WERI-Rb-1 (cell line): ENCODE measurements around the gene BICC1.

Experiments
- DNase-seq: peaks from one replicate; pipeline ENCODE4 v3.0.0-alpha.2; 2020
- H3K27ac ChIP-seq: fragments of 250-450 bp; sonication (Bioruptor Pico); 2 replicates; pipeline ENCODE4 v1.5.1; 2020; ENCODE audit warnings: mild to moderate bottlenecking, moderate library complexity
- H3K27me3 ChIP-seq: fragments of 250-450 bp; sonication (Bioruptor Pico); 2 replicates; pipeline ENCODE4 v1.5.1; 2021; ENCODE audit warnings: mild to moderate bottlenecking, low read depth, moderate library complexity; ENCODE audit not compliant: insufficient read depth, severe bottlenecking
- H3K36me3 ChIP-seq: fragments of 250-450 bp; sonication (Bioruptor Pico); 2 replicates; pipeline ENCODE4 v1.5.1; 2020; ENCODE audit warnings: mild to moderate bottlenecking, moderate library complexity
- H3K4me3 ChIP-seq: 2 replicates; pipeline ENCODE4 v1.5.1; 2011; ENCODE audit warnings: low read depth, mild to moderate bottlenecking, control low read depth, low read length
- H3K9me3 ChIP-seq: fragments of 250-450 bp; sonication (Bioruptor Pico); 2 replicates; pipeline ENCODE4 v1.5.1; 2021; ENCODE audit warnings: mild to moderate bottlenecking, moderate library complexity; ENCODE audit not compliant: severe bottlenecking
- CTCF ChIP-seq: IDR thresholded peaks from 2 replicates; pipeline ENCODE4 v1.5.1; 2011; ENCODE audit warnings: low read depth, mild to moderate bottlenecking, control low read depth, inconsistent platforms, low read length

The BICC1 gene

DNA sequence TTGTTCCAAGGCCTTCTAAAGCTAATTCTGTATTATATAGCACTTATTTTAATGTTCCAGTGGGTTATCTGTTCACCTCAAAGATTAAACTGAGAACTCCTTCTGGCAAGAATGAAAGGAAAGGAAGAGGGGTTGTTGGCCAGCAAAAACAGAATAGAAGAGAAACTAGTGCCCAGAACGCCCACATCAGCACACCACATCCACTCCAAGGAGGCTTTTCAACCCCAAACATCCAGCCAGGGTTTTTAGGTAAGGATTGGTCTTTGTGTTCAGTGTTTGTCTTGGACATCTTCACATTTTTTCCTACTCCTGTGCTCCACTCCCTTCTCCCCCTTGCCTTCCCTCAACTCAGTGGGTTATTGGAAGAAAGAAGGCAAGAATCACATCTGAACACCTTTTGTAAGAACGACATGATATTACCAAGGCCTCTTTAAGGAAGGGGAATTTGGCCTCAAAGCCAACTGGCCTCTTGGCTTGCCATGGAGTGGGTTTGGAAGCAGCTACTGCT is 55.8 kb downstream of the BICC1 start:
- Histone ChIP-seq H3K9me3 (peaks cover 7% of the 10 kb centered on the region), H3K27ac (no peak overlapping the region), H3K4me3 (no peak overlapping the region), H3K27me3 (no peaks in the 10 kb centered on the region), H3K36me3 (no peaks in the 10 kb centered on the region; the same call in 1 of the 2 replicates)
- TF ChIP-seq CTCF, result no peak
- no peak for DNase-seq

GRCh38 chr10:58570307-58570723 is 57.6 kb downstream of the BICC1 start:
- Histone ChIP-seq H3K27ac (no peak overlapping the region), H3K27me3 (no peaks in the 10 kb centered on the region), H3K36me3 (no peaks in the 10 kb centered on the region; the same call in 1 of the 2 replicates), H3K4me3 (no peak overlapping the region), H3K9me3 (peaks cover 7% of the 10 kb centered on the region)
- no peak for DNase-seq
- TF ChIP-seq CTCF, result no peak

DNA sequence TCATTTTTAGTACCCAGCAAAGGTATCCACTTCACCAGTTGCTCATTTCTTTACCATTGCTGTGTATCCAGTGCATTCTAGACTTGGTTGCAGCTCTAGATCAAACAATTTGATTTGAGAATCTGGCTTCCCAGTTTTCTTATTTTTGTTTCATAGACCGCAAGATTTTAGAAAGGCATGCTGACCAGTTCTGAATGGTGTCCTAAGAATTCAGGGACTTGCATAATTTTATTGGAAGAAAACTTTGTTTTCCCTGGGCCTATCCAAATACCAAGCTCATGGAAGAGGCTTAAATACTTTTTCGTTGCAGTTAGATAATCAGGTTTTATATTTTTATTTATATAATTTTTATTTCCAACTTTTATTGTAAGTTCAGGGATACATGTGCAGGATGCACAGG is 58.3 kb downstream of the BICC1 start:
- H3K4me3 ChIP-seq, result no peak overlapping the region
- H3K27ac ChIP-seq, result no peak overlapping the region
- no peaks in the 10 kb centered on the region for H3K27me3 ChIP-seq
- H3K9me3 ChIP-seq, result peaks cover 7% of the 10 kb centered on the region
- H3K36me3 ChIP-seq, result no peaks in the 10 kb centered on the region; the same call in 1 of the 2 replicates
- TF ChIP-seq CTCF, result no peak
- no peak for DNase-seq

DNA sequence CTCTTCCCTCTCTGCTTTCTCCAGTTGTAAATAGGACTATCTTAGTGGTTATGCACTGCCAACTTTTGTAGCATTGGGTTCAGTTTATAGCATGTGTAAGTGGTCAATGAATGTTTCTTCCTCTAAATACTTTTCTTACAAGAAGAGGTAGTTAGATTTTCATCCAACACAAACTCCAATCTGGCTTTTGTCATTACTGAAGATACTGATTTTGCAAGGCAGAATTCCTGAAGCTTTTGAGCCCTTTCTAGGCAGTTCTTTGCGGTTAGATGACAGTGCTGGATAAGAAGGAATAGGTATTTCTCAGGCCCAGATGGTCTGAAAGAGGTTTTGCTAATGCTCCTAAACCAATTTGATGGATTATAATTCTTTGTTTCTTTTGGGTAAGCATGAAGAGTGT is 60.5 kb downstream of the BICC1 start:
- no peak for DNase-seq
- no peaks in the 10 kb centered on the region; the same call in 1 of the 2 replicates for H3K36me3 ChIP-seq
- peaks cover 7% of the 10 kb centered on the region for H3K9me3 ChIP-seq
- no peak overlapping the region for H3K27ac ChIP-seq
- no peak overlapping the region for H3K4me3 ChIP-seq
- TF ChIP-seq CTCF, result no peak
- no peaks in the 10 kb centered on the region for H3K27me3 ChIP-seq

DNA sequence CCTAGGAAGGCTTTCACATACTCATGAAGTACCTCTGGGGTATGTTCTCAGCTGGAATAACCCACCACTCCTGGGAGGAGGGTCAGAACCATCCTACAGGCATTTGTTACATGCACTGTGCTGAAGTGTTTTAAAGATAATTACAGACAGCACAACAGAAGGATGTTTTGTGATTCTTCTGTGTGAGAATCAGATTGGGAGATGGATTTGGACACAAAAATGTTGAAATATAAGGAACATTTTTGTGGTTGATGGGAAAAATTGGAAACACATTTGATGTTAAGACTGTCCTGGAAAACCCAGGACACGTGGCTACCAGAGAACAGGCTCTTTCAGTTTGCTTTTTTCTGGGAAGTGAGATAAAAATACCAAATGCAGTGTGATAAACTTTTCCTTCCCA is 61.4 kb downstream of the BICC1 start:
- no peak overlapping the region for H3K27ac ChIP-seq
- H3K36me3 ChIP-seq, result no peaks in the 10 kb centered on the region; the same call in 1 of the 2 replicates
- H3K4me3 ChIP-seq, result no peak overlapping the region
- no peak for TF ChIP-seq CTCF
- no peaks in the 10 kb centered on the region for H3K27me3 ChIP-seq
- no peak for DNase-seq
- H3K9me3 ChIP-seq, result peaks cover 7% of the 10 kb centered on the region

DNA sequence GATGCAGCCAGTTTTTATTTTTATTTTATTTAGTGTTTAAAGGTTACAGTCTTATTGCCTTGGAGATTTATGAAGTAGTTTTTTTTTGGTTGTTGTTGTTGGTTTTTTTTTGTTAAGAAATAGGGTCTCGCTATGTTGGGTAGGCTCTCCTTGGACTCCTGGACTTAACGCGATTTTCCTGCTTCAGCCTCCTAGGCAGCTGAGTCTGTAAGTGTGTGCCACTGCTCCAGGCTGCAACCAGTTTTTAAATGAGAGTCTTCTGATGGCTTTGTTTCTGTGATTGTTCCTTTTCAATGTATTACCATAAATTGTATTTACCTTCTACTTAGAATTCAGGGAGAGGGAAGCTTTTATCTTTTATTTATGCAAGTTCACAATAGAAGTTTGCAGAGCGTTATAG is 62.8 kb downstream of the BICC1 start:
- no peak for DNase-seq
- TF ChIP-seq CTCF, result no peak
- no peak overlapping the region for H3K4me3 ChIP-seq

More for the DNA sequence above, 62.8 kb downstream of the BICC1 start:
- Histone ChIP-seq H3K9me3 (peaks cover 7% of the 10 kb centered on the region), H3K27ac (no peak overlapping the region), H3K27me3 (no peaks in the 10 kb centered on the region), H3K36me3 (no peaks in the 10 kb centered on the region)
